Vagina (tissue), 2 donors: Measurements from ENCODE around the gene TRIM56.

Experiments used
- POLR2A ChIP-seq, 2 donors: fragments of 450-650 bp; IDR thresholded peaks; one replicate each; pipeline ENCODE4 v1.6.1; 2017; ENCODE audit warnings: antibody characterized with exemption in 2 of 2, mild to moderate bottlenecking in 2 of 2, moderate library complexity in 2 of 2
- POLR2AphosphoS5 ChIP-seq, 2 donors: sonication (generic); formaldehyde crosslinking; IDR thresholded peaks; one replicate each; pipeline ENCODE4 v1.9.0; 2017; ENCODE audit warnings: antibody characterized with exemption in 2 of 2, mild to moderate bottlenecking in 2 of 2, low read depth in 1 of 2; ENCODE audit not compliant: insufficient read depth in 1 of 2
- TF ChIP-seq, protein P1 (sequence below), 3 experiments: fragments of 450-650 bp in 2 of 3; fragments of 200-600 bp in 1 of 3; sonication (generic) in 1 of 3; IDR thresholded peaks; one replicate each; pipeline ENCODE4 v1.5.1; 2017 to 2019; ENCODE audit warnings: antibody characterized with exemption in 3 of 3, mild to moderate bottlenecking in 2 of 3, moderate library complexity in 2 of 3

DNA sequence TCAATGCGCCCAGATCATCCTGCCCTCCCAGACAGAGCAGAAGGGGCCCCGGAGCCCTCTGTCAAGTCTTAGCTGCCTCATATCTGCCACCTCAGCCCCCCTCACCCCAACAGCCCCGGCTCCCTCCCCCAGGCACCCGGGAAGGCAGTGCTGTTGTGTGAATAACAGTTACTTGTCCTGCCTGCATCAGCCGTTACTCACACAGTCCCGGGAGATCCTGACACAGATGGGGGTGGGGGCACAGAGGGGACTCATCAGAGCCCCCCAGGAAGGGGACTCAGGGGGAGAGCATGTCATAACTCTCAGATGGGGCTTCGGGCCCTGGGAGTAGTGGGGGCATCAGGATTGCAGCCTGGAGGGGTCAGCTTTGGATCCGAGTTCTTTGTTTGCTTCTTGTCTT, 29.2 kb downstream of the TRIM56 start:
- TF ChIP-seq POLR2A (IDR thresholded peaks at IDR 0.05) (no peak), POLR2AphosphoS5 (IDR thresholded peaks at IDR 0.05; ENCODE audit: insufficient read depth in 1 of 2, low read depth in 1 of 2) (no peak)
- TF ChIP-seq, protein P1, sequence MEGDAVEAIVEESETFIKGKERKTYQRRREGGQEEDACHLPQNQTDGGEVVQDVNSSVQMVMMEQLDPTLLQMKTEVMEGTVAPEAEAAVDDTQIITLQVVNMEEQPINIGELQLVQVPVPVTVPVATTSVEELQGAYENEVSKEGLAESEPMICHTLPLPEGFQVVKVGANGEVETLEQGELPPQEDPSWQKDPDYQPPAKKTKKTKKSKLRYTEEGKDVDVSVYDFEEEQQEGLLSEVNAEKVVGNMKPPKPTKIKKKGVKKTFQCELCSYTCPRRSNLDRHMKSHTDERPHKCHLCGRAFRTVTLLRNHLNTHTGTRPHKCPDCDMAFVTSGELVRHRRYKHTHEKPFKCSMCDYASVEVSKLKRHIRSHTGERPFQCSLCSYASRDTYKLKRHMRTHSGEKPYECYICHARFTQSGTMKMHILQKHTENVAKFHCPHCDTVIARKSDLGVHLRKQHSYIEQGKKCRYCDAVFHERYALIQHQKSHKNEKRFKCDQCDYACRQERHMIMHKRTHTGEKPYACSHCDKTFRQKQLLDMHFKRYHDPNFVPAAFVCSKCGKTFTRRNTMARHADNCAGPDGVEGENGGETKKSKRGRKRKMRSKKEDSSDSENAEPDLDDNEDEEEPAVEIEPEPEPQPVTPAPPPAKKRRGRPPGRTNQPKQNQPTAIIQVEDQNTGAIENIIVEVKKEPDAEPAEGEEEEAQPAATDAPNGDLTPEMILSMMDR (IDR thresholded peaks at IDR 0.05) = no peak
